SKM-1 treated with dmso at 0.1 percent for 144 hours (cell line): Measurements from ENCODE around the gene PAK1.
"Not testable (repeated sequence)": the region's sequence is repeated elsewhere in the genome, so short reads cannot be mapped to it uniquely, and the experiment has no call there.

Source experiments
- DNase-seq: peaks from one replicate; lab custom pipeline; 2025; ENCODE audit not compliant: unreplicated experiment; lab: John Stamatoyannopoulos, UW

The PAK1 gene

DNA sequence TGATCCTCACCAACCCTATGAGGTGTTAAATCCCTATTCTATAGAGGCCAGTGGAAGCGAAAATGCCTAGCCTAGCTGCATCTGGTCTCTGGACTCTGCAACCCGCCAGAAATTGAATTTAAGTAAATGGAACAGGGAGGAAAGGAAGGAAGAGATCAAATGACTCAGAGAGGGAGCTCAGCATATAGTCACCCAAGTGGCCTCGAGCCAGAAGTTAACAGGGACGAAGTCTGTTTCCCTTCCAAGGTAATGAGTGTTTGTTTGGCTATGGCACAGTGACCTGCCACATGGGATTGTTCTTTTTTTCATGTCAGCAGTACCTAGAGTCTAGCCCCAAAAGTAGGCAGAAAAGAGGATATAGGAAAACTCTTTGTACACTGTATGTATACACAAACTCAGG is 66.3 kb downstream of the PAK1 start:
- DNase-seq: no peak

GRCh38 chr11:77406396-77406795 is 67.5 kb downstream of the PAK1 start:
- DNase-seq: no peak

GRCh38 chr11:77403211-77403610 is 70.7 kb downstream of the PAK1 start:
- DNase-seq: no peak

- DNase-seq: peak; percentile 15
These were observed 71.7 kb downstream of the PAK1 start for GRCh38 chr11:77402218-77402556.

GRCh38 chr11:77401486-77402217 is 72.2 kb downstream of the PAK1 start:
- no peak for DNase-seq

DNA sequence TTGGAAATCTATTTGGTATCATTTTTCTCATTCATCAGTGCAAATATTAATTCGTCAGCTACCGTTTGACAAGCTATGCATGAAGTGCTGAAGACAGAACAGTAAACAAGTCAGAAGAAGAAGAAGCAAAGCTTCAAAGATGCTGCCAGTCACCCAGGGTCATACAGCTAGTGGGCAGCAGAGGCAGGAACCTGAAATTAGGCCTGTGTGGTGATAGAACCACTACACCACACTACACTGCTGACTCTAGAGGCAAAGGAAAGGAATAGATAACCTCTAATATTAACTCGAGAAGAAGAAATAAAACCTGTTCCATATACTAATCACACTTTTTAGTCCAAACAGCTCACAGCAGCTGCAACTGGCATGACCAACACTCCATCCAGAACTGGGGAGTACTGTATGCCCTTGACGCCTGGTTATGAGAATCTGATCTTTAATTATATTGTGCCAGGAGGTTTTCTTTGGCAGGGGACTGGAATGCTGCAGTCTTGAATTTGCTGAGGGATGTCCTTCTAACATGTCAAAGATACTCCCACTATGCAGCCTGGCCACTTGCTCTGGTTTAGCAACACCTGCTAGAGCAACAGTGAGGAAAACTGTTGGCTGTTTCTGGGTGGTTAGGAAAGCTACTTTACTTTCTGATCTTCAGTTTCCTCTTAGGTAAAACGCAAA is 73.0 kb downstream of the PAK1 start:
- no peak for DNase-seq

DNA sequence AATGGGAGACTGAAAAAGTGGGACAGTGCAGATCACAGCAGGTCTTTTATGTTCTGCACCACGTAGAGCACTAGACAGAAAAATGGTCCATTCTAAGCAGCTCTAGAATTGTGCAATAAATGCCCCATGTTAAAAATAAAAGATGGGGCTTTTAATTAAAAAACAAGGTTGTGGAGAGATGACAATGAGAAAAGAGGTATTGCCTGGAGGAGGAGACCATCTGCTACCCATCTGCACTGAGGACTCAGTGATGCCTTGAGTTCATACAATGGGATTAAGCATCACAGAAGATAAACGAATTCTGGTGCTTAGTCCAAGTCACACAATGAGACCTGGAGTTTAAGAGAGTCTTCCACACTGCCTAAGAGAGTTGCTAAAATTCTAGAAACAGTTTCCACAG is 73.6 kb downstream of the PAK1 start:
- no peak for DNase-seq

- no peak for DNase-seq
These were observed 76.3 kb downstream of the PAK1 start for GRCh38 chr11:77397631-77398030.

GRCh38 chr11:77396911-77397310 is 77.0 kb downstream of the PAK1 start:
- no peak for DNase-seq

GRCh38 chr11:77396305-77396704 is 77.6 kb downstream of the PAK1 start:
- DNase-seq: no peak

GRCh38 chr11:77395460-77396173 is 78.3 kb downstream of the PAK1 start:
- no peak for DNase-seq

GRCh38 chr11:77392842-77393241 is 81.1 kb downstream of the PAK1 start:
- no peak for DNase-seq

DNA sequence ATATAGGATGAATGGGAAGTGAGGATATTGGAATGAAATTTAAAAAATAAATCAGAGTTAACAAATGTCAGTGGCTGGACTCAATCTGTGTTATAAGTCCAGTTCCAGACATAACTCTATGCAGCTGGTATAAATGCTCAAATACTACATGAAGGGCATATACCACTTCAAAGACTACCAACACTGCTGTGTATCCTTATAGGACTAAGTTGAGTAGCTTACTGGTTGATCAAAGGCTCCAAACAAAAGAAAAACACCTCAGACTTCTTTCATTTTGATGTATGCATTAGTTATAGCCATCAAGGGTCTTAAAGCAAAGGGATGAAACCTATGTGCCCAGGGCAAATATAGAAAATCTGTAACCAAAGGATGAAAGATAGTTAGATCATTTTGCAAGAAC is 86.2 kb downstream of the PAK1 start:
- DNase-seq: no peak

- DNase-seq: no peak
These were observed 87.7 kb downstream of the PAK1 start for GRCh38 chr11:77386178-77386577.

DNA sequence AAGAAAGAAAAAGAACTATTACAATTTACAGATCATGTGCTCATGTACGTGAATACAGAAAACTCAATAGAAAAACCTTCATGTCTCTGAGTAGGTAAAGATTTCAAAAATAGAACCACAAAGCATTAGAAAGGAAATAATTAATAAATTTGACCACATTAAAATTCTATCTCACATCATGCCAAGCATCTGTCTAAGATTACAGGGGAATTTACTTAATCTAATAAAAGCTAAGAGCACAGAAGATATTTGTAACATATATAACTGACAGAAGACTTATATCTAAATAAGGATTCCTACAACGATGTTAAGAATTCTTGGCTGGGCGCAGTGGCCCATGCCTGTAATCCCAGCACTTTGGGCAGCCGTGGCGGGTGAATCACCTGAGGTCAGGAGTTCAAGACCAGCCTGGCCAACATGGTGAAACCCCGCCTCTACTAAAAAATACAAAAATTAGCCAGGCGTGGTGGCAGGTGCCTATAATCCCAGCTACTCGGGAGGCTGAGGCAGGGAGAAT is 88.6 kb downstream of the PAK1 start:
- not testable (repeated sequence) for DNase-seq

- DNase-seq: no peak
These were observed 89.3 kb downstream of the PAK1 start for GRCh38 chr11:77384571-77384970.

- not testable (repeated sequence) for DNase-seq
These were observed 90.5 kb downstream of the PAK1 start for GRCh38 chr11:77383349-77383748.

DNA sequence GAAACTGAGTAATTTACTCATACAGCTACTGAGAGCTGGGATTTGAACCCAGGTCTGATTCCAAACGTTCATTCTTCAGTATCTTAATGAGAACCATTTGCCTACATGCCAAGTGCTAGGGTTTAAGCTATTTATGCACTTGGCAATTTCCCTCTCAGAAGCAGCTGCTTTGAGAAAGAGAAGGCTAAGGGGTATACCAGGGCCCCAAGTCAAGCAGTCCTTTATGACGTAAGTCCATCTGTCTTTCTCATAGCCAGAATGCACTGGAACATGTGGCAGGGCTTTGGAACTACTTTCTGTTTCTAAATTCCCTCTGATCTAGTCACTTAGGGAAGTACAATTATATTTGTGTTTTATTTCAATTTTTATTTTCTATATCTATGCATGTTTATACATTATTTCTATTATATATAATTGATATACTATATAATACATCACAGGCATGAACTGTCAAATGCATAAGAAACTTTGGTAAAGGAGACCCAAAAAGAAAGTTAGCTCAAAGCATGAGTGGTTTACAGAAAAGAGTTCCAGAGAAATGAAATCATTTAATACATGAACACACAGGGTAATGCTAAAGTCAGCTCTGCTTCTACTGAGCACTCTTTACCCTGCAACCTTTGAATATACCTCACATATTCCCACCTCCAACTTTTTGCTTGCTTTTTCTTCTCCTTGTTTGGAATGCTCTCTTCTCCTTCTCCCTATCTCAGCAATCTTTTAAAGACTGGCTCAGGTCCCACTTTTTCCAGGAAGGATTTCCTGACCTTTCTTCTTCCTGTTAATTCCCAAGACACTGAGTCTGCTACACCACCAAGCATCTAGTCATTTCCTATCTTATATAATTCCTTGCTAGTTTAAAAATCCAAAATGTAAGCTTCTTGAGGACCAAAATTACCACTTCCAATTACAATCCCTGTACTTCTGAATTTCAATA is 91.9 kb downstream of the PAK1 start:
- no peak for DNase-seq

GRCh38 chr11:77379934-77380333 is 94.0 kb downstream of the PAK1 start:
- DNase-seq: no peak

- DNase-seq: no peak
These were observed 94.6 kb downstream of the PAK1 start for GRCh38 chr11:77379253-77379652.

- DNase-seq: no peak
These were observed 96.2 kb downstream of the PAK1 start for GRCh38 chr11:77377734-77378133.
